Measurements from ENCODE around the gene ASB8.

GRCh38 chr12:48119834-48120195 is 37.5 kb downstream of the ASB8 start:
- no peak for TF ChIP-seq EZH2 (IDR thresholded peaks at IDR 0.05; ENCODE audit: low read length, unreplicated experiment)
- TF ChIP-seq, protein P1, sequence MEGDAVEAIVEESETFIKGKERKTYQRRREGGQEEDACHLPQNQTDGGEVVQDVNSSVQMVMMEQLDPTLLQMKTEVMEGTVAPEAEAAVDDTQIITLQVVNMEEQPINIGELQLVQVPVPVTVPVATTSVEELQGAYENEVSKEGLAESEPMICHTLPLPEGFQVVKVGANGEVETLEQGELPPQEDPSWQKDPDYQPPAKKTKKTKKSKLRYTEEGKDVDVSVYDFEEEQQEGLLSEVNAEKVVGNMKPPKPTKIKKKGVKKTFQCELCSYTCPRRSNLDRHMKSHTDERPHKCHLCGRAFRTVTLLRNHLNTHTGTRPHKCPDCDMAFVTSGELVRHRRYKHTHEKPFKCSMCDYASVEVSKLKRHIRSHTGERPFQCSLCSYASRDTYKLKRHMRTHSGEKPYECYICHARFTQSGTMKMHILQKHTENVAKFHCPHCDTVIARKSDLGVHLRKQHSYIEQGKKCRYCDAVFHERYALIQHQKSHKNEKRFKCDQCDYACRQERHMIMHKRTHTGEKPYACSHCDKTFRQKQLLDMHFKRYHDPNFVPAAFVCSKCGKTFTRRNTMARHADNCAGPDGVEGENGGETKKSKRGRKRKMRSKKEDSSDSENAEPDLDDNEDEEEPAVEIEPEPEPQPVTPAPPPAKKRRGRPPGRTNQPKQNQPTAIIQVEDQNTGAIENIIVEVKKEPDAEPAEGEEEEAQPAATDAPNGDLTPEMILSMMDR (conservative IDR thresholded peaks at IDR 0.05; ENCODE audit: low read depth, low read length) = no peak
